Ishikawa (cell line): Measurements from ENCODE around the gene ROCK1.

ENCODE experiments used
- CREB1 ChIP-seq: IDR thresholded peaks from 2 replicates; pipeline ENCODE4 v1.6.1; 2012; ENCODE audit warnings: low read depth
- FOXM1 ChIP-seq: IDR thresholded peaks from 2 replicates; pipeline ENCODE4 v1.6.1; 2012; ENCODE audit warnings: low read depth, borderline replicate concordance
- REST ChIP-seq: IDR thresholded peaks from 2 replicates; pipeline ENCODE4 v1.6.1; 2012; ENCODE audit warnings: low read depth, mild to moderate bottlenecking
- TAF1 ChIP-seq: IDR thresholded peaks from 2 replicates; pipeline ENCODE4 v1.6.1; 2012; ENCODE audit warnings: low read depth, mild to moderate bottlenecking

- TF ChIP-seq FOXM1 (no peak), REST (no peak), CREB1 (no peak), TAF1 (no peak)
Observed at GRCh38 chr18:21134895-21135294, 23.3 kb upstream of the ROCK1 start.
